Lower leg skin (tissue), 3 donors: ENCODE data around the gene DZIP1L.

Experiments
- POLR2A ChIP-seq, 2 donors: fragments of 450-650 bp; IDR thresholded peaks; one replicate each; pipeline ENCODE4 v1.6.1; 2016 to 2017; ENCODE audit warnings: antibody characterized with exemption in 2 of 2, mild to moderate bottlenecking in 1 of 2, moderate library complexity in 1 of 2
- TF ChIP-seq, protein P1 (sequence below), 3 donors: fragments of 450-650 bp; IDR thresholded peaks; one replicate each; pipeline ENCODE4 v1.5.1; 2016; ENCODE audit warnings: antibody characterized with exemption in 3 of 3, mild to moderate bottlenecking in 3 of 3, moderate library complexity in 2 of 3

DNA sequence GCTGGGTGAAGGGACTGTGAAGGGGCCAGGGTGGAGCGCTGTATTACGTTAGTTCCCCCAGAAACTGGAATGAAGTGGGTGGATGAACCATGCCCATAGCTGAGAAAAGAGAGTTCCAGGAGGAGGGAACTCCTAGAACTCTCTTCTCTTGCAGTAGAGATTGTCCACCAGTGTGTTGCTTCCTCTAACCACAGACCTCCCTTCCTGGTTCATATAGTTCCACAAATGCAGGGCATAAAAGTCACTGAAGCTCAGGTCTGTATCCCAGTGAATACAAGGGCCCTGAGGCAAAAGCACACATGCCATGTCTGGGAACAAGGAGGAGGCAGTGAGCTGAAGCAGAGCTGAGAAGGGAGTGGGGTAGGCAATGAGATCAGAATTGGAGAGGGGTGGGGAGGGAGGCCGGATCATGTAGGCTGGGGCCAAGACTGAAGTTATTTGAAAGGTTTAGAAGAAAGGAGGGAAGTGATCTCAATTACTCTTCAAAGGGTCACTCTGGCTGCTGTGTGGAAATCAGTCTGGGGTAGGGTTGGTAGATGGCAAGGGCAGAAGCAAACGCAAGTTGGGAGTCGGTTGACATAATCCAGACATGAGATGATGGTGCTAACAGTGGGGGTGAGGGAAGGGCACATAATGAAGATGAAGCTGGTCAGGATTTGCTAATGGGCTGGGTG is 10.3 kb upstream of the DZIP1L start:
- TF ChIP-seq, protein P1, sequence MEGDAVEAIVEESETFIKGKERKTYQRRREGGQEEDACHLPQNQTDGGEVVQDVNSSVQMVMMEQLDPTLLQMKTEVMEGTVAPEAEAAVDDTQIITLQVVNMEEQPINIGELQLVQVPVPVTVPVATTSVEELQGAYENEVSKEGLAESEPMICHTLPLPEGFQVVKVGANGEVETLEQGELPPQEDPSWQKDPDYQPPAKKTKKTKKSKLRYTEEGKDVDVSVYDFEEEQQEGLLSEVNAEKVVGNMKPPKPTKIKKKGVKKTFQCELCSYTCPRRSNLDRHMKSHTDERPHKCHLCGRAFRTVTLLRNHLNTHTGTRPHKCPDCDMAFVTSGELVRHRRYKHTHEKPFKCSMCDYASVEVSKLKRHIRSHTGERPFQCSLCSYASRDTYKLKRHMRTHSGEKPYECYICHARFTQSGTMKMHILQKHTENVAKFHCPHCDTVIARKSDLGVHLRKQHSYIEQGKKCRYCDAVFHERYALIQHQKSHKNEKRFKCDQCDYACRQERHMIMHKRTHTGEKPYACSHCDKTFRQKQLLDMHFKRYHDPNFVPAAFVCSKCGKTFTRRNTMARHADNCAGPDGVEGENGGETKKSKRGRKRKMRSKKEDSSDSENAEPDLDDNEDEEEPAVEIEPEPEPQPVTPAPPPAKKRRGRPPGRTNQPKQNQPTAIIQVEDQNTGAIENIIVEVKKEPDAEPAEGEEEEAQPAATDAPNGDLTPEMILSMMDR (IDR thresholded peaks at IDR 0.05), result no peak
- TF ChIP-seq POLR2A (IDR thresholded peaks at IDR 0.05), result no peak
